PFSK-1 (cell line): ENCODE results near the gene DISP3.

Experiments
- POLR2AphosphoS5 ChIP-seq: IDR thresholded peaks from 2 replicates; pipeline ENCODE4 v1.6.1; 2012; ENCODE audit warnings: low read depth, mild to moderate bottlenecking, control low read depth, low read length, moderate library complexity
- TAF1 ChIP-seq: IDR thresholded peaks from 2 replicates; pipeline ENCODE4 v1.6.1; 2012; ENCODE audit warnings: low read length, control low read depth, borderline replicate concordance; ENCODE audit not compliant: insufficient read depth
- TF ChIP-seq, protein P1 (sequence below), 2 experiments: IDR thresholded peaks; 2 replicates each; pipeline versions ENCODE4 v1.6.1 to v1.8.0; 2011 to 2012; ENCODE audit warnings: low read depth in 2 of 2, low read length in 2 of 2, control low read depth in 1 of 2, inconsistent platforms in 1 of 2, mild to moderate bottlenecking in 1 of 2, moderate library complexity in 1 of 2; ENCODE audit not compliant: insufficient read depth in 1 of 2

DNA sequence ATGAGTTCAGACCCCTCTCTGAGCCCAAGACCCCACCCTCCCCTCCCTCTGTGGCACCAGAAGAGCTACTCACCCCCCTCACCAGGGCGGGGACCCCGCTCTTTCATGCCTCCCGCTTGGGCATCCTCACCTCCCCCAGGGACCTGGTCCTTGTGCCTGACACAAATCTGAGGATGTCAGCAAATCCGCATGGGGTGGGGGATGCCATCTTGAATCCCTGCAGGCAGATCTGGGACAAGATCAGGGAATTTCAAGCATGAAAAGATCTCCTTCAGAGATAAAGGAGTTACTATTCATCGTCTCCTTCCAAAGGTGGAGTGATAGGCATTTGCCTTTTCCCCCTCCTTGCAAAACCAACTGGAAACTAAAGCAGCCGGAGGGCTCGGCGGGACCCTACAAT is 81.1 kb downstream of the DISP3 start:
- TF ChIP-seq POLR2AphosphoS5 (no peak), TAF1 (no peak)
- TF ChIP-seq, protein P1, sequence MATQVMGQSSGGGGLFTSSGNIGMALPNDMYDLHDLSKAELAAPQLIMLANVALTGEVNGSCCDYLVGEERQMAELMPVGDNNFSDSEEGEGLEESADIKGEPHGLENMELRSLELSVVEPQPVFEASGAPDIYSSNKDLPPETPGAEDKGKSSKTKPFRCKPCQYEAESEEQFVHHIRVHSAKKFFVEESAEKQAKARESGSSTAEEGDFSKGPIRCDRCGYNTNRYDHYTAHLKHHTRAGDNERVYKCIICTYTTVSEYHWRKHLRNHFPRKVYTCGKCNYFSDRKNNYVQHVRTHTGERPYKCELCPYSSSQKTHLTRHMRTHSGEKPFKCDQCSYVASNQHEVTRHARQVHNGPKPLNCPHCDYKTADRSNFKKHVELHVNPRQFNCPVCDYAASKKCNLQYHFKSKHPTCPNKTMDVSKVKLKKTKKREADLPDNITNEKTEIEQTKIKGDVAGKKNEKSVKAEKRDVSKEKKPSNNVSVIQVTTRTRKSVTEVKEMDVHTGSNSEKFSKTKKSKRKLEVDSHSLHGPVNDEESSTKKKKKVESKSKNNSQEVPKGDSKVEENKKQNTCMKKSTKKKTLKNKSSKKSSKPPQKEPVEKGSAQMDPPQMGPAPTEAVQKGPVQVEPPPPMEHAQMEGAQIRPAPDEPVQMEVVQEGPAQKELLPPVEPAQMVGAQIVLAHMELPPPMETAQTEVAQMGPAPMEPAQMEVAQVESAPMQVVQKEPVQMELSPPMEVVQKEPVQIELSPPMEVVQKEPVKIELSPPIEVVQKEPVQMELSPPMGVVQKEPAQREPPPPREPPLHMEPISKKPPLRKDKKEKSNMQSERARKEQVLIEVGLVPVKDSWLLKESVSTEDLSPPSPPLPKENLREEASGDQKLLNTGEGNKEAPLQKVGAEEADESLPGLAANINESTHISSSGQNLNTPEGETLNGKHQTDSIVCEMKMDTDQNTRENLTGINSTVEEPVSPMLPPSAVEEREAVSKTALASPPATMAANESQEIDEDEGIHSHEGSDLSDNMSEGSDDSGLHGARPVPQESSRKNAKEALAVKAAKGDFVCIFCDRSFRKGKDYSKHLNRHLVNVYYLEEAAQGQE (IDR thresholded peaks at IDR 0.05; ENCODE audit: insufficient read depth in 1 of 2, low read depth in 2 of 2, low read length in 2 of 2), result no peak
